Measurements from ENCODE around the gene PTPRM. TPM values are rescaled to one million over a fixed set of nuclear protein-coding genes. Genes with fewer than 3 reads are reported as not detected.

PTPRM gene
- total and polyA plus RNA-seq, 5 donors from 2014 or later, result 1.1 to 4.6 (median 3.6) TPM

DNA sequence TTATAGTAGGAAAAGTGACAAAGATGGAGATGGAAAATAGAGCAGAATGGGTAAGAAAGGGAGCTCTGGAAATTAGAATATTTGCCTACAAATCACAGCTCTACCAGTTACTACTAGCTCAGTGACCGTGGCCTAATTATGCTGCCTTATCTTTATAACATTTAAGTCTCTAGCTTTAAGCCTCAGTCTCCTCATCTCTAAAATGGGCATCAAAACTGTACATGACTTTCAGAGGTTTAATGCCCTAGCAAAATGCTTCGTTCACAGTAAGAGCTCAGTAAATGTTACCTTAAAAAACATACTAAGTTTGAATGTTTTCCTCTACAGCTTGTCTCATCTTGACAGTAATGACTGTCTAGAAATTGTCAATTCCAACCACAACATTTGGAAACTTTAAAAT, 8.3 kb upstream of the PTPRM start:
- no peak for DNase-seq

DNA sequence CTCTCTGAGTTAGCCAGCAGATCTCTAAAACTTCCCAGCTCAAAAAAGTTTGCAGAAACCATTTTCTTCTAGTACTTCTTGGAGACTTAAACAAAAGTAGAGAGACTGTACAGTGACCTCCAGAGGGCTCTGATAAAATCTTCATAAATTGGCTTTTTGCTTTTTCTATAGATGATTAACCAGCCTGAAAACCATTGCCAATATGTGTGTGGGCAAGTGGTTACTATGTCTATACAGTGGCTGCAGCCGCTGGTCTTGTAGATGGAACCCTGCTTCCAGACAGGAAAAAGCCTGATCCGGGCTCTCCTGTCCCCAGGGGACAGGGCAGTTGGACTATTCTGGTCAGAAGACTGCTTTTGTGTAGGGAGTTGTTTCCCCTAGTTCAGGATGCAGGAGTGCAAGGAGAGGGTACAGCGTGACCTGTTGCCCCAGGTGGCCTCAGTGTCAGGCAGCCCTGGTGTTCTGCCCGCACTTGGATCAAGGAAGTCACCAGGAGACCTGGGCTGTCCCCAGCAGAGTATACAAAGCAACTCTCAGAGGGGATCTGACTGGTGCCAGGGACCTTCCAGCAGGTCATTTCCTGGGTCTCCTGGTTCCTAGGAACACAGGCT, 7.3 kb upstream of the PTPRM start:
- no peak overlapping the region for H3K4me3 Mint-ChIP-seq
- Histone ChIP-seq H3K36me3 (ENCODE audit: control insufficient read depth, insufficient read depth, low read length) (no peaks in the 10 kb centered on the region), H3K27me3 (ENCODE audit: control insufficient read depth, insufficient read depth, low read length) (peaks cover 3% of the 10 kb centered on the region), H3K4me3 (ENCODE audit: low read depth, low read length) (no peak overlapping the region), H3K9me3 (ENCODE audit: control insufficient read depth in 2 of 2, low read length in 2 of 2) (no peaks in the 10 kb centered on the region), H3K27ac (ENCODE audit: insufficient read depth, low read length, poor library complexity, severe bottlenecking) (no peak overlapping the region), H3K4me1 (ENCODE audit: control insufficient read depth, insufficient read depth, low read length, poor library complexity, severe bottlenecking) (no peaks in the 10 kb centered on the region)
- H3K36me3 Mint-ChIP-seq, result no peaks in the 10 kb centered on the region
- ATAC-seq (ENCODE audit: low read depth in 2 of 2) (no peak), DNase-seq (no peak)
- H3K4me1 Mint-ChIP-seq, result no peaks in the 10 kb centered on the region
- peaks cover 0 to 4% (median 0%) of the 10 kb centered on the region in 7 donors for H3K9me3 Mint-ChIP-seq
- H3K27ac Mint-ChIP-seq, result no peak overlapping the region
- H3K27me3 Mint-ChIP-seq, result peaks cover 9% of the 10 kb centered on the region

More for the DNA sequence above, 8.3 kb upstream of the PTPRM start:
- no peaks in the 10 kb centered on the region for H3K36me3 ChIP-seq (ENCODE audit: control insufficient read depth, insufficient read depth, low read length)
- no peak overlapping the region for H3K27ac ChIP-seq (ENCODE audit: insufficient read depth, low read length, poor library complexity, severe bottlenecking)
- Mint-ChIP-seq H3K27ac (no peak overlapping the region), H3K4me1 (no peaks in the 10 kb centered on the region), H3K36me3 (no peaks in the 10 kb centered on the region), H3K4me3 (no peak overlapping the region), H3K27me3 (peaks cover 4% of the 10 kb centered on the region), H3K9me3 (peaks cover 0 to 4% (median 0%) of the 10 kb centered on the region in 7 donors)
- H3K4me1 ChIP-seq (ENCODE audit: control insufficient read depth, insufficient read depth, low read length, poor library complexity, severe bottlenecking), result no peaks in the 10 kb centered on the region
- no peak for ATAC-seq (ENCODE audit: low read depth in 2 of 2)
- no peaks in the 10 kb centered on the region for H3K27me3 ChIP-seq (ENCODE audit: control insufficient read depth, insufficient read depth, low read length)
- no peaks in the 10 kb centered on the region for H3K9me3 ChIP-seq (ENCODE audit: control insufficient read depth in 2 of 2, low read length in 2 of 2)
- no peak overlapping the region for H3K4me3 ChIP-seq (ENCODE audit: low read depth, low read length)

DNA sequence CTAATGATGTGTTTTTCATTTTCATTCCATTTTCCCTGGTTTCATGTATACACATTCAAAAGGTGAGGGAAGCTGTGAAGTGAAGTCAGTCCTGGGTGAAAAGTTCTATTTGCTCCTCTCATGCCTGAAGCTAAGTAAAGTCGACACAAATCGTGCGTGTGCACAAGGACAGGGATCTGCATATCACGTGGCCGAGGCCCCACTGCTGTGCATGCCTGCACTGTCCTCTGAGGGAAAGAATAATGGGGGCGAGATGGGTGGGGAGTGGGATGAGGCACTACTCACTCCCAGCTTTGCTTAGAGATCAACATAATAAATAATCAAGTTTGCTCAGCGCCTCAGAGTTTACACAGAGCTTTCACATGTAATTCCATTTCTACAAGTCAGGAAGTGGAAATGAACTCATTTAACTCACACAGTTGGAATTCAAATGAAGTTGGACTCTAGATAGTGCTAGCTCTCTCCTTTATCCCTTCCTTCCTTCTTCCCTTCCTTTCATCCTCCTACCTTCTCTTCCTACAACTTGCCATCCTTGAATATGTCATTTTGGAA, 5.1 kb upstream of the PTPRM start:
- Mint-ChIP-seq H3K27me3 (peaks cover 20% of the 10 kb centered on the region), H3K4me3 (no peak overlapping the region), H3K27ac (no peak overlapping the region), H3K36me3 (no peaks in the 10 kb centered on the region), H3K9me3 (peaks cover 0 to 2% (median 1%) of the 10 kb centered on the region in 7 donors), H3K4me1 (peaks cover 0 to 4% (median 0%) of the 10 kb centered on the region in 4 donors)
- Histone ChIP-seq H3K27ac (ENCODE audit: insufficient read depth, low read length, poor library complexity, severe bottlenecking) (no peak overlapping the region), H3K4me1 (ENCODE audit: control insufficient read depth, insufficient read depth, low read length, poor library complexity, severe bottlenecking) (no peaks in the 10 kb centered on the region), H3K27me3 (ENCODE audit: control insufficient read depth, insufficient read depth, low read length) (peaks cover 14% of the 10 kb centered on the region), H3K9me3 (ENCODE audit: control insufficient read depth in 2 of 2, low read length in 2 of 2) (no peaks in the 10 kb centered on the region), H3K36me3 (ENCODE audit: control insufficient read depth, insufficient read depth, low read length) (no peaks in the 10 kb centered on the region), H3K4me3 (ENCODE audit: low read depth, low read length) (no peak overlapping the region)
- ATAC-seq (ENCODE audit: low read depth in 2 of 2) (no peak), DNase-seq (no peak)

DNA sequence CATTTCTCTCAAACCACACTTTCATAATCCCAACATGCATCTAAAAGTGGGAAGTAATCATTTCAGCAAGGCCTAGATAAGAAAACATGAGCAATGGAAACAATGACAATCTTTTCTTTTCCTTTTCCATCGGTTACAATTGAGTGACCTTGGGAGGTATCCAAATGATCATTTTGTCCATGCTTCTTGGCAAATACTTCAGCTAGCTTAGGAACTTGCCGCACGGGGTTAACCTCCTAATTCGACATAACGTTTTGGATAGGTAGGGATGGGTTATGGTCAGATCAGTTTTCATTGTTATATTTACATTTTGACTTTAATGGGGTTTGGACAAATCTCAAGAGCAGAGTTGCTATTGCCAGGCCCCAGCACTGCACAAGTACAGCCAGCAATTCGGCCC, 4.6 kb upstream of the PTPRM start:
- ATAC-seq (ENCODE audit: low read depth in 2 of 2) (no peak), DNase-seq (no peak)
- Mint-ChIP-seq H3K36me3 (no peaks in the 10 kb centered on the region), H3K9me3 (peaks cover 0 to 2% (median 1%) of the 10 kb centered on the region in 7 donors), H3K27ac (no peak overlapping the region), H3K4me1 (peaks cover 0 to 4% (median 0%) of the 10 kb centered on the region in 4 donors), H3K4me3 (no peak overlapping the region), H3K27me3 (peaks cover 20% of the 10 kb centered on the region)
- H3K27ac ChIP-seq (ENCODE audit: insufficient read depth, low read length, poor library complexity, severe bottlenecking), result no peak overlapping the region
- no peak overlapping the region for H3K4me3 ChIP-seq (ENCODE audit: low read depth, low read length)
- no peaks in the 10 kb centered on the region for H3K4me1 ChIP-seq (ENCODE audit: control insufficient read depth, insufficient read depth, low read length, poor library complexity, severe bottlenecking)
- peaks cover 14% of the 10 kb centered on the region for H3K27me3 ChIP-seq (ENCODE audit: control insufficient read depth, insufficient read depth, low read length)
- H3K9me3 ChIP-seq (ENCODE audit: control insufficient read depth in 2 of 2, low read length in 2 of 2), result no peaks in the 10 kb centered on the region
- H3K36me3 ChIP-seq (ENCODE audit: control insufficient read depth, insufficient read depth, low read length), result no peaks in the 10 kb centered on the region

DNA sequence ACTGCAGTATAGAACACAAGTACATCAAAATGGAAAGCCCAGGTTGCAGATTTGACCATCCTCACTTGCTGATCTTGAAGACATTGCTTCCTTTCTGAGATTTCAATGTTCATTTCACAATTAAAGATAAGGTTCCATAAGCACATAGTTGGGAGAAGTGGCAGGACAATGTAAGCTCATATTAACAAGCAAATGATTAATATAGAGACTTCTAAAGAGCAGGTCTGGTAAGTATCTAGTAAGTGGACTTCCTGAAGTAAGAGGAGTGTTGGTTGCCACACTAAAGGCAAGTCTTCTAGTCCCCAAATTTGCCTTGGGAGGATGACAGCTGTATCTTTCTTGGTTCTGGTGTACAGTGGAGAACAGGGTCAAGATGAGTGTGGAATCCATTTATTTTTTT, 1.4 kb upstream of the PTPRM start:
- ATAC-seq (ENCODE audit: low read depth in 2 of 2), result no peak
- Histone ChIP-seq H3K36me3 (ENCODE audit: control insufficient read depth, insufficient read depth, low read length) (no peaks in the 10 kb centered on the region), H3K27me3 (ENCODE audit: control insufficient read depth, insufficient read depth, low read length) (peaks cover 20% of the 10 kb centered on the region), H3K27ac (ENCODE audit: insufficient read depth, low read length, poor library complexity, severe bottlenecking) (no peak overlapping the region), H3K4me3 (ENCODE audit: low read depth, low read length) (no peak overlapping the region), H3K4me1 (ENCODE audit: control insufficient read depth, insufficient read depth, low read length, poor library complexity, severe bottlenecking) (no peaks in the 10 kb centered on the region), H3K9me3 (ENCODE audit: control insufficient read depth in 2 of 2, low read length in 2 of 2) (no peaks in the 10 kb centered on the region)
- H3K4me3 Mint-ChIP-seq, result peak overlapping the region in 3 of 4 donors; percentile 4 to 28 (median 9)
- no peak for DNase-seq
- peaks cover 0 to 17% (median 6%) of the 10 kb centered on the region in 4 donors for H3K4me1 Mint-ChIP-seq
- H3K36me3 Mint-ChIP-seq, result no peaks in the 10 kb centered on the region
- peaks cover 37% of the 10 kb centered on the region for H3K27me3 Mint-ChIP-seq
- no peak overlapping the region for H3K27ac Mint-ChIP-seq
- peaks cover 0 to 6% (median 2%) of the 10 kb centered on the region in 7 donors for H3K9me3 Mint-ChIP-seq

DNA sequence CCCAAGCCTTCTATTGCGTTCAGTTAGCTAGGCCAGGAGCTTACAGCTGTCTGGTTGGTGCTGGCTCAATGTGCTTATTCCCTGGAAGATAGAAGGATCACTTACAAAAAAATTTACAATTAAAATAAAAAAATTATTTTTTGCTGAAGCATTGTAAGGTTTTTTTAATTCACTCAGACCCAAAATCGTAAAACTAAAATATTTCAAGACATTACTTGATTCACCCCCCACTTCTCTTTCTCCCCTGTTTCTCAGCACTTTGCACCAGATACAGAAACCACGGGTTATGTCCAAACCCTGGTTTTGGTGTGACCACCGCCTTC, 911 bp upstream of the PTPRM start:
- Mint-ChIP-seq H3K4me3 (peak overlapping the region in 1 of 4 donors; percentile 41), H3K36me3 (no peaks in the 10 kb centered on the region), H3K27me3 (peaks cover 41% of the 10 kb centered on the region), H3K4me1 (peaks cover 0 to 17% (median 6%) of the 10 kb centered on the region in 4 donors), H3K9me3 (peaks cover 0 to 6% (median 2%) of the 10 kb centered on the region in 7 donors), H3K27ac (no peak overlapping the region)
- H3K27ac ChIP-seq (ENCODE audit: insufficient read depth, low read length, poor library complexity, severe bottlenecking), result no peak overlapping the region
- H3K4me1 ChIP-seq (ENCODE audit: control insufficient read depth, insufficient read depth, low read length, poor library complexity, severe bottlenecking), result no peaks in the 10 kb centered on the region
- H3K9me3 ChIP-seq (ENCODE audit: control insufficient read depth in 2 of 2, low read length in 2 of 2), result no peaks in the 10 kb centered on the region
- H3K36me3 ChIP-seq (ENCODE audit: control insufficient read depth, insufficient read depth, low read length), result no peaks in the 10 kb centered on the region
- DNase-seq (no peak), ATAC-seq (ENCODE audit: low read depth in 2 of 2) (no peak)
- H3K27me3 ChIP-seq (ENCODE audit: control insufficient read depth, insufficient read depth, low read length), result peaks cover 22% of the 10 kb centered on the region
- no peak overlapping the region for H3K4me3 ChIP-seq (ENCODE audit: low read depth, low read length)

DNA sequence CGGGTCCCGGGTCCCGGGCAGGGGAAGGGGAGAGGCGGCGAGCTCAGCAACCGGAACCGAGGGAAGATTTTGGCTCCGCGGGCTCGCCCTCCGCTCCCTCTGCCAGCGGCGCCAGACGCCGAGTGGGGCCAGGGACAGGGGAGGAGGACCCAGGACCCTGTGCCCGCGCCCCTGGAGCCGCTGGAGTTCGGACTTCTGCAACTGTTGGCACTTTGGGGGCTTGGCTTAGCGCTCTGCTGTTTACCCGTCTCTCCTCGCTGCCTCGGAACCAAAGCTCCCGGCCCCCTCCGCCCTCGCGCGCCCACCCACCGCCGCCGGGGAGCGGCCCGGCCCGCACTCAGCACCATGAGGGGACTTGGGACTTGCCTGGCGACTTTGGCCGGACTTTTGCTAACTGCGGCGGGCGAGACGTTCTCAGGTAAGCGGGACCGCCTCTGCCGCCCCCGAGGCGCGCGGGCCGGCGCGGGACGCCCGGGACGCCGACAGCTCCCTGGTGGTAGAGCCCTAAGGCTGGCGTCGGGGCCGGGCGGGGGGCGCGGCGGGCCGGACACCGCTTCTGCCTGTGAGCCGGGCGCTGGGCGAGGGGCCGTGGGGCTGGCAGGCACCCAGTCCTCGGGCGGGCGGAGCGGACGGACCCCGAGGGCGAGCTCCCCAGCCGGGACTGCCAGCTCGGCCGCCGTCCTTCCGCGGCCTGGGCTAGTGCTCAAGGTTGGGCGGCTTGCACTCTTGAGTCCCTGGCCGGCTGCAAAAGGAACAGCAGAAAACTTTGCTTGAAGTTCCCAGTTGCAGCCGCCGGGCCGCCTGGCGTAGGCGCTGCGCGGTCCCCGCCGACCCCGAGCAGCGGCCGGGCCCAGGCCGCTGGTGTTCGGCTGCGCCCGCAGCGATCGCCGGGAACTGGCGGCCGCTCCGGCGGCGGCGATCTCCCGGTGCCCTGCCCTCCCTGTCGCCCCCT, 634 bp downstream of the PTPRM start:
- Histone ChIP-seq H3K36me3 (ENCODE audit: control insufficient read depth, insufficient read depth, low read length) (no peaks in the 10 kb centered on the region), H3K27me3 (ENCODE audit: control insufficient read depth, insufficient read depth, low read length) (peaks cover 23% of the 10 kb centered on the region), H3K9me3 (ENCODE audit: control insufficient read depth in 2 of 2, low read length in 2 of 2) (no peaks in the 10 kb centered on the region), H3K4me3 (ENCODE audit: low read depth, low read length) (no peak overlapping the region), H3K4me1 (ENCODE audit: control insufficient read depth, insufficient read depth, low read length, poor library complexity, severe bottlenecking) (no peaks in the 10 kb centered on the region), H3K27ac (ENCODE audit: insufficient read depth, low read length, poor library complexity, severe bottlenecking) (no peak overlapping the region)
- H3K27ac Mint-ChIP-seq, result no peak overlapping the region
- peaks cover 0 to 6% (median 0%) of the 10 kb centered on the region in 7 donors for H3K9me3 Mint-ChIP-seq
- ATAC-seq (ENCODE audit: low read depth in 2 of 2) (peak; percentile 5 to 8), DNase-seq (peak in 1 of 3 donors; percentile 2)
- H3K4me3 Mint-ChIP-seq, result no peak overlapping the region
- H3K27me3 Mint-ChIP-seq, result peaks cover 41% of the 10 kb centered on the region
- H3K4me1 Mint-ChIP-seq, result peaks cover 0 to 17% (median 6%) of the 10 kb centered on the region in 4 donors
- no peaks in the 10 kb centered on the region for H3K36me3 Mint-ChIP-seq
